ENCODE data around the gene TAF11L2.
"Not testable (repeated sequence)": the region's sequence is repeated elsewhere in the genome, so short reads cannot be mapped to it uniquely, and the experiment has no call there.

TAF11L2 gene

GRCh38 chr5:17497931-17498330 is at the start of gene TAF11L2:
TSS of gene TAF11L2 (plus strand) at chr5:17498231.
- DNase-seq (ENCODE audit: low spot score): not testable (repeated sequence)

DNA sequence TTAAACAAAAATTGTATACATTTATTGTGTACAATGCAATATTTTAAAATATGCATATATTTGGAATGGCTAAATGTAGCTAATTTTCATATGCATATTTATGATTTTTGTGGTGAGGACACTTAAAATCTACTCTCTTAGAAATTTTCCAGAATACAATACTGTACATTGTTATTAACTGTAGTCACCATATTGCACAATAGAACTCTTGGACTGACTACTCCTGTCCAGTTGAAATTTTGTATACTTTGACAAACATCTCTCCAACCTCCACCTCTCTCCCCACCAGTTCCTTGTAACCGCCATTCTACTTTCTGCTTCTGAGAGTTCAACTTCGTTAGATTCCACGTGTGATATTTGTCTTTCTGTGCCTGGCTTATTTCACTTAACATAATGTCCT is 49.2 kb upstream of the TAF11L2 start:
- DNase-seq (ENCODE audit: low spot score): no peak

DNA sequence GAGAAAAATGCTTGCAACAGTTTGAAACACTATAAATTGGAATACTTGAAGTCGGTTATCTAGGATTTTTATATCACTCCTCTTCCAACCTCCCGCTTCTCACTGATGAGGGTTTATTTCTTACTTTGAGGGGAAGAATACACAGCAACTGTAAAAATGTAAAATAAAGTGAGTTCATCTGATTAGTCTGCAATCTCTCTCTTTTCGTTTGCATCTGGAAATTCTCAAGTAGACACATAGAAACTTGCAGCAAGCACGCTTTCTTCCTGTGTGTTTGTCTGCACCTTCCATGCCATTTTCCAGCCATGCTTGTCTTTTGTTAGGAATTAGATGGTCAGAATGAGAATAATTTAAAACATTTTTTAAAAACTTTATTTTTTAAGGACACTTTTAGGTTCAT is 45.1 kb upstream of the TAF11L2 start:
- DNase-seq (ENCODE audit: low spot score): no peak

DNA sequence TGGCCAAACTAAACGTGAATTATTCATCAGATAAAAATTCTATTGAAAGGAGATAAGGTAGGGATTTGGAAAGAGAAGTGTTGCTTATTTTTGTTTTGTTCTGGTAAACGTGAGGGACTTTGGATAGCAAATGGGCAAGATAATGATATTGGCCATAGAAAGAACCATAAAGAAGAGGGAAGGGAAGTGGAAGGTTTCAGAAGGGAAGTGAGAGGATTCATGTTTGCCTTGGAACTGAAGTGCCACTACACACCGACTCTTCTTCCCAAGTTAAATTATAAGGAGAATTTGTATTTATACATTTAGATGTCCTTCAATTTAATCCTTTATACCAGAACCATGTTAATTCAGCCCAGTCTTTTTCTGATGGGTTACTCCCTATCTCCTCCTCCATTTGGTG is 42.1 kb upstream of the TAF11L2 start:
- DNase-seq (ENCODE audit: low spot score): peak; percentile 11

- DNase-seq (ENCODE audit: low spot score): no peak
Observed at GRCh38 chr5:17461793-17462192, 36.2 kb upstream of the TAF11L2 start.

DNA sequence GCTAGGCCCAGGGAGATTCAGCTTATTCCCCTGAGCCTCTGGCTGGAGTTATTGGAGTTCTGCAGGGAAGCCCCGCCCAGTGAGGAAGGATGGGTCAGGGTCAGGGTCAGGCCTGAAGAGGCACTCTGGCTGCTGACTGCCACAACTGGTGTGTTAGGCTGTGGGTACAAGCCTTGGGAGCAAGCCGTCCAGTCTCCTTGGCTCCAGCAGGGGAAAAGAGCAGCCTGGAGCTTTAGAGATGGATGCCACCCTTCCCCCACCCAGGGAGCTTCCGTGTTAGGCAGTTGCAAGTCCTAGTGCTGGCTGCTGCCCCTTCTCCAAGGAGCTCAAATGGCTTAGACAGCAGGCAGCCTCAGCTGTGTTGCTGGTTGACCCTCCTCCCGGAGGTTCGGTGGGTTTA is 34.4 kb upstream of the TAF11L2 start:
- DNase-seq (ENCODE audit: low spot score): no peak

DNA sequence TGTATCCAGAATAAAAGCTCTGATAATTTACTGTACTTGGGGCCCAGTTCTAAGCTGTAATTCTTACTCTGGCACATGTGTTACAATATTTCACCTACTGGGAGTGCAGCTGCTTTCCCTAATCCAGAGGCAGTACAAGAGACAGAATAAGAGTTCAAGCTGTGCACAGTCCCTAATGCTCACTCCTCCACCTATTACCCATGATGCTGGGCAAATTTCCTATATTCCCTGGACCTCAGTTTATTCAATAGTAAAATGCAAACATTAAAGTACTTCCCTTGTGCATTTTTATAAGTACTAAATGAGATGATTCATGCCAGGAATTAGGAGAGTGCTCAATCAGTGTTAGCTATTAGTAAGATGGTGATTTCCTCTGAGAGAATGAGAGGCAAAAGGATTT is 28.0 kb upstream of the TAF11L2 start:
- DNase-seq (ENCODE audit: low spot score): no peak

- DNase-seq (ENCODE audit: low spot score): not testable (repeated sequence)
Observed at GRCh38 chr5:17475064-17475463, 23.0 kb upstream of the TAF11L2 start.

GRCh38 chr5:17477043-17477442 is 21.0 kb upstream of the TAF11L2 start:
- DNase-seq (ENCODE audit: low spot score): peak; percentile 28

DNA sequence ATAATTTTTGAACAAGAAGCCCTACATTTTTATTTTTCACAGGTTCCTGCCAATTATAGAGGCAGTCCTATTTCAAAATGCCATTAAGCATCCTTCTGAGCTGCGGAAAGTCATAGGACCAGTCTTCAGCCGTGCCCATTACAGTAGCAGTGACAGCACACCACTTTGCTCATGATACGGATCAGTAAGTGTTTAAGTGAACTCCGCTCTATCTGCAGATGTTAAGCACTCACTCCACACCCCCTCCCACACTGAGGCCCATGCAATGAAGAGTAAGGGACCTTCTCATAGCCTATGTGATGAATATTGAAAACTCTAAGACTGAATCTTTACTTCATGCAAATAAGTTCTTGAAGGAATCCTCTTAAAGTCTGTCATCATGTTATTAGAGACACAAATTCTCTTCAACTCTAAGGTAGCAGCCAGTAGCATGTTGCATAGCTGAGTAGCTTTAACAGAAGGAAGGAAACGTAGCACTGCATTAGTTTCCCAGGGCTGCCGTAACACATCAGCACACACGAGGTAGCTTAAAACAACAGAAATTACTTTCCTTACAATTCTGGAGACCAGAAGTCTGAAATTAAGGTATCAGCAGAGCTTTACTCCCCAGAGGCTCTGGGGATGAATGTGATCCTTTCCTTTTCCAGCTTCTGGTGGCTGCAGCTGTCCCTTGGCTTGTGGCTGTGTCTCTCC is 20.3 kb upstream of the TAF11L2 start:
- DNase-seq (ENCODE audit: low spot score): no peak

DNA sequence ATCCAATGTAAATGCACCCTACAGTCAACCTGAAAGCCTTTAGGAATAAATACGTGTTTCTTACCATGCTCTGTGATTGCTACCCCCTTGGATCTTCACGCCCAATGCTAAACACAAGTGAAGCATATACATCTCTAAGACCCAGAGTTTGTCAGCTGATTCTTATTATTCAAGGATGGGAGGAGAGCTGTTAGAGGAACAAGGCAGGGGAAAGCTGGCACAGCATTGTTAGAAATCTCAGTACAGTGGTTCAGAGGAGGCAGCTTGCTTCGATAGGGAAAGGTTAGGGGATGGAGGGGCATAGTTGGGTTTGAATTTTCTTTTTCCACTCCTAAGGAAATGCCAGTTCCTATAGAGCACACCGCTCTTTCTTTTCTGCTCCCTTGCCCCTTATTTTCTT is 16.7 kb upstream of the TAF11L2 start:
- no peak for DNase-seq (ENCODE audit: low spot score)

GRCh38 chr5:17482790-17483189 is 15.2 kb upstream of the TAF11L2 start:
- DNase-seq (ENCODE audit: low spot score): no peak

GRCh38 chr5:17486464-17487173 is 11.4 kb upstream of the TAF11L2 start:
- not testable (repeated sequence) for DNase-seq (ENCODE audit: low spot score)

- DNase-seq (ENCODE audit: low spot score): no peak
Observed at GRCh38 chr5:17487174-17487512, 10.9 kb upstream of the TAF11L2 start.

DNA sequence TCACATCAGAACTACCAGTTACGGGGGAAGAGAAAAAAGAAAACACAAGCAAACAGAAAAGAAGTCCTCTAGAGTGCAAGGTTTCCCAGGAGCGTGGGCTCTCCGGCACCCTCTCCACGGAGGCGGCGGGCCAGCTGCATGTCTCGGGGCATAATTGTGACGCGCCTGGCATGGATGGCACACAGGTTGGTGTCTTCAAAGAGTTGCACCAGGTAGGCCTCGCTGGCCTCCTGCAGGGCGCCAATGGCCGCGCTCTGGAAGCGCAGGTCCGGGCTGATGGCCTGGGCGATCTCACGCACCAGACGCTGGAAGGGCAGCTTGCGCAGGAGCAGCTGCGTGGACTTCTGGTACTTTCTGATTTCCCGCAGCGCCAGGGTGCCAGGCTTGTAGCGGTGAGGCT is 6.8 kb upstream of the TAF11L2 start:
- DNase-seq (ENCODE audit: low spot score): not testable (repeated sequence)

GRCh38 chr5:17492770-17493169 is 5.3 kb upstream of the TAF11L2 start:
- DNase-seq (ENCODE audit: low spot score): no peak

DNA sequence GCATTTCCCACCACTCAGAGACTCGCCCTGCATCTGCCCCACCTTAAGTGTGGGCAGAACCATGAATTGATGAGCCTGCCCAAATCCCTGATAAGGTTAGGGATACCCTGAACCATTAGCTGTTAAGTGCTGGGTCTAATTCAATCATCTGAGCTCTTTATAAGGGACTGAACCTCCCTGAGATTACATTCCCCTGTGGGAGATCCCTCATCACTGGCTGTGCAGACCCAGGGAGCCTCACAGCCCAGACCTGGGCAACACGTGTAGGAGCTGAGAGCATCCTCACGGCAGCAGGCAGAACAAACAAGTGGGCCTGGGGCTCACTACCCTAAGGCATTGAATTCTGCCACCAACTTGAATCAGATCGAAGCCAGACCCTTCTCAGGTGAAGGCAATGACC is 585 bp upstream of the TAF11L2 start:
- no peak for DNase-seq (ENCODE audit: low spot score)

GRCh38 chr5:17511775-17512325 is 13.8 kb downstream of the TAF11L2 start:
- DNase-seq (ENCODE audit: low spot score): no peak

DNA sequence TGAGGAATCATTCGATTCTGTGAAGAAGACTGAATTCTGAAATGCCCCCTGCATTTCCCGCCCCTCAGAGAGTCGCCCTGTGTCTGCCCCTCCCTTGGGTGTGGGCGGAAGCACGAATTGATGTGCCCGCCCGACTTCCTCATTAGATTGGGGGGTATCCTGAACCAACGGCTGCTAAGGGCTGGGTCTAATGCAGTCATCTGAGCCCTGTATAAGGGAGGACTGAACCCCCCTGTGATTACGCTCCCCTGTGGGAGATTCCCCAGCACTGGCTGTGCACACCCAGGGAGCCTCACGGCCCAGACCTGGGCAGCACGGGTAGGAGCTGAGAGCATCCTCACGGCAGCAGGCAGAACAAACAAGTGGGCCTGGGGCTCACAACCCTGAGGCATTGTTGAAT is 19.5 kb downstream of the TAF11L2 start:
- DNase-seq (ENCODE audit: low spot score): not testable (repeated sequence)

DNA sequence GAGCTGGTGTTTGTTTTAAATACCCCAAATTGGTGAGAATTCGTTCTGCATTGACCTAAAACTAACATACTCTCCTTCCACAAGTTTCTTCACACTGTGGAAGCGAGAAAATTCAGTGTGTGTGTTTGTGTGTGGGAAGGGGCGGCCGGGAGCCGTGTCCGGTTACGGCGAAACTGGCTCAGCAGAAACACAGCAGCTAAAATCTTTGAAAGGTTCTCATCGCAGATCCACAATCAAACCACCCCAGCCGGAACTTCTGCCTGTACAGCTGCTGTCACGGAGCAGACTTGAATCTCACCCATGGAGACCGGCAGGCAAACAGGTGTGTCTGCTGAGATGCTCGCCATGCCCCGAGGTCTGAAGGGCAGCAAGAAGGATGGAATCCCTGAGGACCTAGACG is 20.0 kb downstream of the TAF11L2 start, which contains the start of gene TAF11L3:
TSS of gene TAF11L3 (plus strand) at position 301 of the 400 bp plus-strand sequence.
- DNase-seq (ENCODE audit: low spot score): not testable (repeated sequence)

- not testable (repeated sequence) for DNase-seq (ENCODE audit: low spot score)
Observed at GRCh38 chr5:17519508-17519907, 21.5 kb downstream of the TAF11L2 start.

DNA sequence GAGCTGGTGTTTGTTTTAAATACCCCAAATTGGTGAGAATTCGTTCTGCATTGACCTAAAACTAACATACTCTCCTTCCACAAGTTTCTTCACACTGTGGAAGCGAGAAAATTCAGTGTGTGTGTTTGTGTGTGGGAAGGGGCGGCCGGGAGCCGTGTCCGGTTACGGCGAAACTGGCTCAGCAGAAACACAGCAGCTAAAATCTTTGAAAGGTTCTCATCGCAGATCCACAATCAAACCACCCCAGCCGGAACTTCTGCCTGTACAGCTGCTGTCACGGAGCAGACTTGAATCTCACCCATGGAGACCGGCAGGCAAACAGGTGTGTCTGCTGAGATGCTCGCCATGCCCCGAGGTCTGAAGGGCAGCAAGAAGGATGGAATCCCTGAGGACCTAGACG is 23.5 kb downstream of the TAF11L2 start, which contains the start of gene TAF11L4:
TSS of gene TAF11L4 (plus strand) at position 301 of the 400 bp plus-strand sequence.
- DNase-seq (ENCODE audit: low spot score): not testable (repeated sequence)

- not testable (repeated sequence) for DNase-seq (ENCODE audit: low spot score)
Observed at GRCh38 chr5:17524935-17525334, 26.9 kb downstream of the TAF11L2 start, which contains the start of gene TAF11L5. TSS of gene TAF11L5 (plus strand) at chr5:17525235.
